Embryonic facial prominence (tissue), 1 donor: ENCODE data around the gene SPTB.
"Not testable (repeated sequence)": the region's sequence is repeated elsewhere in the genome, so short reads cannot be mapped to it uniquely, and the experiment has no call there.

Experiments
- DNase-seq: peaks from one replicate; pipeline ENCODE4 v3.0.0-alpha.2; 2016; ENCODE audit errors: extremely low spot score

The SPTB gene

DNA sequence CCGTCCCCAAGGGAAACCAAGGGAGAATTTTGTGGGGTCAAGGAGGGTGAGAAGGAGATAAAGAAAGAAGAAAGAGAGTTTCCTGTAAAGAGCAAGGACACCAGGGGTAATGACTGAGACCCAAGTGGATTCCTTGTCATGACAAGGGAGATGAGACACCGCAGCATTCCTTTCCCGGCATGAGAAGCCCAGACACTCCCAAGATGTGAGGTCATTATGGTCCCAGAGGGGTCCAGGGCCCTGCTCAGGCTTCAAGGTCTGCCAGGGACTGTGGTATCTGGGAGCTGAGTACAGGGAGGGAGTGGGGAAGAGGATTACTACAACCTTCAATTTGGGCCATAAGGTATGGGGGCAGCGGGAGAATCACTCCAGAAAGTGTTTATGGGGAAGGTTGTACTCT is 58.1 kb downstream of the SPTB start:
- DNase-seq = no peak

DNA sequence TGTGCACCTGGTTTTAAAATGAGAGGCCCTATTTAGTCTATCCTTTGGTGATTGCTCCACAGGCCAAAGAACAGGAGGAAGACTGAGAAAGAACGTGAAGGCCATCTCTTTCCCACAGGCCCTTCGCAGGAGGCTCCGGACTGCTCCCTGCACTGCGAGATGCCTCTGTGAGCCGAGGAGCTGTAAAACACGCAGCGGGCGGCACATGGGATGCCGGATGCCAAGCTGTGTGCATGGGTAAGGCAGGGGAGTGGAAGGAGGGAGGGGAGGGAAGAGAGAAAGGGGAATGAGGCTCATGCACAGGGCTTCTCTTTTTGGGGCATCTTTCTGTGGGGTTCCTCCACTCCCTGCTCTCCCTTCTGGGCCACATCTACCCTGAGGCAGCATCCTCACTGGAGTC is 61.6 kb downstream of the SPTB start:
- DNase-seq = no peak

- no peak for DNase-seq
Observed at GRCh38 chr14:64817631-64818030, 62.1 kb downstream of the SPTB start.

DNA sequence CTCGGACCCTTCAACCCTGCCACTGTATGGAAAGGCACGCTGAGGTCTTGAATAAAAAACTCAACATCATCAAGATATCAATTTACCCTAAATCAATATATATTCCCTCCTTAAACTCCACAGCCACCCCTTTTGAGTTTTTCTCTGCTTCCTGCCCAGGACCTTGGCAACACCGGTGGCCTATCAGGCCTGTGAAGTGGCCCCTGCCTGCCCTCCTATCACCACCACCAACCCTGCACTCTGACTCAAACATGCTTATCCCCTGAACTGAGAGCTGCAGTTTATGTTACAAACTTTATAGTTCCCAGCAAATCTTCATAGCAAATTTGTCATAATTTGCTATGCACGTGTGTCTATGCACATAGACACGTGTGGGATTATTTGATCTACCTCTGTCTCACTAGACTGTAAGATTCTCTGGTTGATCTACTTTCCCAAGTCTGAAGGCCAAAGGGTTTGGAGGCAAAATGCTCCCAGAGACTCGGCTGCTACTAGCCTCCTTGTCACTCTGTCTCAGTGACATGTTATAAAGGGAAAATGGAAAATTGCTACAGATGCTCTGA is 63.4 kb downstream of the SPTB start:
- no peak for DNase-seq

- no peak for DNase-seq
Observed at GRCh38 chr14:64815257-64815656, 64.5 kb downstream of the SPTB start.

DNA sequence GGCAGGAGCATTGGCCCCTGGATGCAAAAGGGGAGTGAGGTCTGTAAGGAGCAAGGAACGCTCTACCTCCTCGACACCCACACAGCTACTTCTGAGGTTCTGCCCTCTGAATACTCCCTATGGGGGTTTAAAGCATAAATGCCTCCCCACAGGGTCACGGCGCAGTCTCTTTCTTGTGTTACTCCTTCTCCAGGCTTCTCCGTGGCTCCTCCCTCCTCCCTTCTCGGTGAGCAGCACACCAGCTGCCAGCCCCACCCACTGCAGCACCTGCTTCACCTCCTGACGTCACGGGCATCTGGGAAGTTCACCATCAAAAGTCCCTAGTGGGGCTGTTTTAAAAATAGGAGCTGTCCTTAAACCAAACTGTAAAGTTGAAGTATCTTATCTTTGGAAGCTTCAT is 67.3 kb downstream of the SPTB start:
- no peak for DNase-seq

DNA sequence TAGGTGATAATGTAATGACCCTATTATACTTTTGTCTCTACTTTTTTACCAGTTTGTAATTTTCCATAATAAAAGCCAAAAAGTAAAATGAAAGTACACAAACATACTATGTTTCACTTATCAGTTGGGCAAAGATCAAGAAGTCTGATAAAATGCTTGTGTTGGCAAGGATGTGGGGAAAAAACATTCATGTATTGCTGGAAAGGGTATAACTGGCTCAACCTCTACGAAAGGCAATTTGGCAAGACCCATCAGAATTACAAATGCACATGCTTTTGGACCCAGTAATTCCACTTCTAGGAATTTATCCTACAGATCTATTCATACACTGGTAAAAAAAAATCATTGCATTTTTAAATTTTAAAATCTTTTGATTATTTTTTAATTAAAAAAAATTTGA is 68.0 kb downstream of the SPTB start:
- DNase-seq = no peak

DNA sequence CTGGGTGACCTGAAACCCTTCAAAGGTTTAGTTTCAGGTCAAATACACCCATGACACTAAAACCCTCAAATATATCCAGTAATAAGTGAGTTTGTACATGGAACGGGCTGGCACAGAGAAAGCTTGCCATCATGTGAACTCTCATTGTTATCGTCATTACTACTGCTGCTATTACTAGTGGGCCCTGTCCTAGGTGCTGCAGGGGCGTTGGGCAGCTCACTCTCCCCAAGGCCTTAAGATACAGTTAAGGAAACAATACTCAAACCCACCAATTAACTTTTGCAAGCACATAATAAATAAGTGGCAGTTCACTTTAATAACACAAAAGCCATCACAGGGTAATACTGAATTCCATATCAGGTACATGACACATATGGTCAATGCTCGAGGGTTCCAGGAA is 71.3 kb downstream of the SPTB start:
- no peak for DNase-seq

GRCh38 chr14:64807551-64807950 is 72.2 kb downstream of the SPTB start:
- no peak for DNase-seq

- no peak for DNase-seq
Observed at GRCh38 chr14:64806862-64807495, 72.7 kb downstream of the SPTB start.

- no peak for DNase-seq
Observed at GRCh38 chr14:64806202-64806861, 73.4 kb downstream of the SPTB start.

- DNase-seq = not testable (repeated sequence)
Observed at GRCh38 chr14:64805646-64806045, 74.1 kb downstream of the SPTB start.

- DNase-seq = no peak
Observed at GRCh38 chr14:64804754-64805260, 74.9 kb downstream of the SPTB start.

GRCh38 chr14:64801800-64802199 is 77.9 kb downstream of the SPTB start:
- DNase-seq = no peak

GRCh38 chr14:64801046-64801445 is 78.7 kb downstream of the SPTB start:
- DNase-seq = no peak

GRCh38 chr14:64800000-64800399 is 79.7 kb downstream of the SPTB start:
- no peak for DNase-seq

DNA sequence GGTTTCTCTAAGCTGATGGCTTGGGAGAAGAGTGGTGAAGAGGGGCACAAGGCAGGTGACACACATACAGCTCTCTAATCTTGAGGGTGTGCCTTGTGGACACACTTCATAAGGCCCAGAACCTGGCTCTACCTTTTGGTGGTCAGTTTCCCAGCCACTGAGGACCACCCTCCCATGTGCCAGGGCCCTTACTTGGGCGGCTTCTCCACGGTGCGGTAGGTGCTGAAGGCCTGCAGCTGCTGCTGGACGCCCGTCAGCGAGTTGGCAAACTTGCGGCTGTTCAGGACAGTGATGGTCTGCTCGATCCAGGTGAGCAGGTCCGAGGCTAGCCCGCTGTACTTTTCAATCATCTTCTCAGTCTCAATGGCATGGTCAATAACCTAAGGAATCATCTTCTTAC is 80.2 kb downstream of the SPTB start:
- DNase-seq = no peak

GRCh38 chr14:64796369-64796768 is 83.3 kb downstream of the SPTB start:
- DNase-seq = no peak

GRCh38 chr14:64795921-64796320 is 83.8 kb downstream of the SPTB start:
- no peak for DNase-seq

- no peak for DNase-seq
Observed at GRCh38 chr14:64795211-64795610, 84.5 kb downstream of the SPTB start.

GRCh38 chr14:64792871-64793560 is 86.7 kb downstream of the SPTB start:
- no peak for DNase-seq

DNA sequence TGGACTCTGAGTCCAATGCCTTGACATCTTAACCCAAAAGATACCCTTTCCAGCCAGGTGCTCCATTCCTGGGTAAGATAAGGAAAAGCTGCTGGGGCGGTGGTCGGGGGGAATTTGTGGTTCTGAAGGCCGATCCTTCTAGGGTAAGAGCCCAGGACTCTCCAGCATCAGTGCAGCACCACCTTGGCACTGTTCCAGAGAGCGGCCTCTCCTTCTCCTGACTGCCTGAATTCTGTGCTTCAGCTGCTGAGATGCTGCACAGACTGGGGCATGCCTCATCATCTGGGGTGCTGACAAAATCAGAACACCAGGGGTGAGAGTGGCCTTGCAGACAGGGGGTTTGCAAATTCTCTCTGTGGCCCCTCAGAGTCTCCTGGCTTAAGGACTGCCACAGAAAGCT is 87.5 kb downstream of the SPTB start:
- DNase-seq = no peak

DNA sequence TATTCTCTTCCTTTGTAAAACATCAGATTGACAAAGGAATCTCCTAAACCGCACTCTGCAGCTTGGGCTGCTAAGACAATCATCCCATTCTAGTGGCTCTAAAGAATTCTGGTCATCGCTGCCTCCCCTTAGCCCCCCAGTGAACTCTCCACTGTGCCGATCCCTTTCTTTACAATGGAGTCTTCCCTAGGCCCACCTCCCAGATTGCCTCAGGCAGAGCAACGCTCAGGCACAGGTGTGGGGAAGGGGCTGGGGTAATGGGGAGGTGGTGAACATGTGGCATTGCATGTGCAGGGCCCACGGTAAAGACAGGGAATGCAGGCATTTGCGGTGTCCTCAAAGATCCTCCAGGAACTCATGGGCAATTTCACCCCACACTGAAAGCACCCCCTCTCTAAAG is 89.2 kb downstream of the SPTB start:
- no peak for DNase-seq
